ENCODE measurements around the gene RASSF5. TPM values are rescaled to one million over a fixed set of nuclear protein-coding genes. Genes with fewer than 3 reads are reported as not detected.

Gene RASSF5
- total and polyA plus RNA-seq, 9 of the 15 experiments (the other 6 are each of a cell fraction or from before 2014, with no cell fraction given), result 6.1 to 41.0 (median 25.2) TPM

DNA sequence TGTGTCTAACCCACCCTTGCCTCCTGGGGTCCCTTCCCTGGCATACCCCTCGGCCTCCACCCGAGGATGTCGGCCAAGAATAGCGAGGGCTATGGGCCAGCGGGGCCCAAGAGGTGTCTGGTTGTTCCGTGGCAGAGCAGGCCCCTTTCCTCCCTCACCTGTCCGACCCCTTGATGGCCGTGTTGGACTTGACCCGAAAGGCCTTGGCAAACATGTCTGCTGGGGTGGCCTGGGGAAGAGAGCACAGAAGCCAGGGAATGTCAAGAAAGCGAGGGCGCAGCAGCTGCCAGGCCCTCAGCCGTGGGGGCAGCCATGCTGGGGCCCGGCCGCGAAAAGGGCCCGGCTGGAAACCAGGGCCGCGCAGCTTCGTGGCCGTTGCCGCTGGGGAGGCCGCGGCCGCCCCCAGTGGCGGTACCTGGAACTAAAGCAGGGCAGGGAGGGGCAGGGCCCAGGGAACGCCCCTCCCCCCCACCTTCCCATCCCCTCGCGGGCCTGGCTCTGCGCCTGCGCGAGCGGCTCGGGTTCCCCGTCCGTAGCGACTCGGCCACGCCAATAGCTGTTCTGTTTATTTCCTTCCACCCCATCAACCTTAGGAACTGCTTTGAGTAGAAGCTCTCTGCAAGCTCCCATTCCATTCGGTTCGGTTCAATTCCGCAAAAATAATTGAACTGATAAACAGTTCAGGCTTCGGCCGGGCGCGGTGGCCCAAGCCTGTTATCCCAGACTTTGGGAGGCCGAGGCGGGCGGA lies 105.0 kb downstream of the RASSF5 start, which contains the start of gene EIF2D (continued):
- TF ChIP-seq CXXC5 (CRISPR knock-in tag; IDR thresholded peaks at IDR 0.05), result peak; percentile 99
- TF ChIP-seq KLF16 (IDR thresholded peaks at IDR 0.05), result peak; percentile 57; the same call in 1 of the 2 replicates
- TF ChIP-seq ZBTB17 (CRISPR knock-in tag; IDR thresholded peaks at IDR 0.05), result peak; percentile 88
- no peak for TF ChIP-seq POLR3A (IDR thresholded peaks at IDR 0.05; ENCODE audit: borderline replicate concordance, extremely low read depth, insufficient read depth, insufficient read length)
- TF ChIP-seq, protein P1, sequence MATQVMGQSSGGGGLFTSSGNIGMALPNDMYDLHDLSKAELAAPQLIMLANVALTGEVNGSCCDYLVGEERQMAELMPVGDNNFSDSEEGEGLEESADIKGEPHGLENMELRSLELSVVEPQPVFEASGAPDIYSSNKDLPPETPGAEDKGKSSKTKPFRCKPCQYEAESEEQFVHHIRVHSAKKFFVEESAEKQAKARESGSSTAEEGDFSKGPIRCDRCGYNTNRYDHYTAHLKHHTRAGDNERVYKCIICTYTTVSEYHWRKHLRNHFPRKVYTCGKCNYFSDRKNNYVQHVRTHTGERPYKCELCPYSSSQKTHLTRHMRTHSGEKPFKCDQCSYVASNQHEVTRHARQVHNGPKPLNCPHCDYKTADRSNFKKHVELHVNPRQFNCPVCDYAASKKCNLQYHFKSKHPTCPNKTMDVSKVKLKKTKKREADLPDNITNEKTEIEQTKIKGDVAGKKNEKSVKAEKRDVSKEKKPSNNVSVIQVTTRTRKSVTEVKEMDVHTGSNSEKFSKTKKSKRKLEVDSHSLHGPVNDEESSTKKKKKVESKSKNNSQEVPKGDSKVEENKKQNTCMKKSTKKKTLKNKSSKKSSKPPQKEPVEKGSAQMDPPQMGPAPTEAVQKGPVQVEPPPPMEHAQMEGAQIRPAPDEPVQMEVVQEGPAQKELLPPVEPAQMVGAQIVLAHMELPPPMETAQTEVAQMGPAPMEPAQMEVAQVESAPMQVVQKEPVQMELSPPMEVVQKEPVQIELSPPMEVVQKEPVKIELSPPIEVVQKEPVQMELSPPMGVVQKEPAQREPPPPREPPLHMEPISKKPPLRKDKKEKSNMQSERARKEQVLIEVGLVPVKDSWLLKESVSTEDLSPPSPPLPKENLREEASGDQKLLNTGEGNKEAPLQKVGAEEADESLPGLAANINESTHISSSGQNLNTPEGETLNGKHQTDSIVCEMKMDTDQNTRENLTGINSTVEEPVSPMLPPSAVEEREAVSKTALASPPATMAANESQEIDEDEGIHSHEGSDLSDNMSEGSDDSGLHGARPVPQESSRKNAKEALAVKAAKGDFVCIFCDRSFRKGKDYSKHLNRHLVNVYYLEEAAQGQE (IDR thresholded peaks at IDR 0.05; ENCODE audit: borderline replicate concordance), result peak; percentile 50; the same call in 1 of the 2 replicates
- TF ChIP-seq, protein P1 (CRISPR knock-in tag; IDR thresholded peaks at IDR 0.05; ENCODE audit: low read depth), result peak; percentile 83; the same call in 1 of the 2 replicates
- TF ChIP-seq EP300 (IDR thresholded peaks at IDR 0.05; ENCODE audit: low read length), result no peak
- peak; percentile 60 for TF ChIP-seq HDAC3 (IDR thresholded peaks at IDR 0.05; ENCODE audit: borderline replicate concordance, partially characterized antibody)
- peak; percentile 83 for TF ChIP-seq NFIC (IDR thresholded peaks at IDR 0.05)
- TF ChIP-seq DNMT1 (IDR thresholded peaks at IDR 0.05), result 0 out of 2 replicates have a peak, but pooled peaks have one; percentile 62
- no peak for TF ChIP-seq RBM15 (IDR thresholded peaks at IDR 0.05; ENCODE audit: insufficient read depth, low read length)
- peak; percentile 91 for TF ChIP-seq SMAD3 (CRISPR knock-in tag; conservative IDR thresholded peaks at IDR 0.05)
- TF ChIP-seq HOXB6 (CRISPR knock-in tag; IDR thresholded peaks at IDR 0.05; ENCODE audit: borderline replicate concordance), result no peak

Data from K562 (cell line).